CD14-positive monocyte (primary cell): Measurements from ENCODE around the gene NOD2. TPM values are rescaled to one million over a fixed set of nuclear protein-coding genes. Genes with fewer than 3 reads are reported as not detected.

ENCODE experiments used
- DNase-seq, 3 donors: peaks; one replicate each; pipeline ENCODE4 v3.0.0-alpha.2; 2011 to 2022
- H2AFZ ChIP-seq: 2 replicates; pipeline ENCODE4 v1.6.0; 2012; ENCODE audit warnings: mild to moderate bottlenecking, low read depth, low read length, inconsistent platforms; ENCODE audit not compliant: insufficient read depth, poor library complexity, severe bottlenecking
- H3K27ac ChIP-seq, 2 donors: 1 replicate in 1 of 2; 2 replicates in 1 of 2; pipeline ENCODE4 v1.5.1; 2012 to 2013; ENCODE audit warnings: low read length in 2 of 2, control low read depth in 1 of 2, inconsistent platforms in 1 of 2, low read depth in 1 of 2, mild to moderate bottlenecking in 1 of 2
- H3K27me3 ChIP-seq, 2 donors: one replicate each; pipeline versions ENCODE4 v1.6.0 to v1.6.1; 2011 to 2013; ENCODE audit warnings: low read length in 2 of 2; ENCODE audit not compliant: control insufficient read depth in 2 of 2, insufficient read depth in 2 of 2
- H3K36me3 ChIP-seq, 2 donors: replicated peaks in 1 of 2; 1 replicate in 1 of 2; 2 replicates in 1 of 2; pipeline versions ENCODE4 v1.5.1 to v1.6.1; 2012 to 2013; ENCODE audit warnings: low read length in 2 of 2, control low read depth in 1 of 2, inconsistent platforms in 1 of 2, mild to moderate bottlenecking in 1 of 2; ENCODE audit not compliant: insufficient read depth in 2 of 2, control insufficient read depth in 1 of 2
- H3K4me1 ChIP-seq, 2 donors: 1 replicate in 1 of 2; 2 replicates in 1 of 2; pipeline versions ENCODE4 v1.5.1 to v1.6.1; 2012 to 2013; ENCODE audit warnings: low read length in 2 of 2, control low read depth in 1 of 2, inconsistent platforms in 1 of 2, mild to moderate bottlenecking in 1 of 2, moderate library complexity in 1 of 2; ENCODE audit not compliant: insufficient read depth in 2 of 2, control insufficient read depth in 1 of 2
- H3K4me2 ChIP-seq: replicated peaks from 2 replicates; pipeline ENCODE3; 2012; ENCODE audit warnings: low read length, moderate library complexity, mild to moderate bottlenecking; ENCODE audit not compliant: poor library complexity, severe bottlenecking; ENCODE audit errors: extremely low read depth
- H3K4me3 ChIP-seq, 3 experiments: fragments of 200-600 bp in 1 of 3; sonication (generic) in 1 of 3; replicated peaks in 1 of 3; 1 replicate in 2 of 3; 2 replicates in 1 of 3; pipeline ENCODE4 v1.5.1; 2011 to 2013; ENCODE audit warnings: low read length in 3 of 3, mild to moderate bottlenecking in 3 of 3, control low read depth in 2 of 3, low read depth in 2 of 3, inconsistent platforms in 1 of 3, moderate library complexity in 1 of 3
- H3K79me2 ChIP-seq: 2 replicates; pipeline ENCODE4 v1.6.0; 2012; ENCODE audit warnings: mild to moderate bottlenecking, control low read depth, inconsistent platforms, low read length, moderate library complexity; ENCODE audit not compliant: insufficient read depth
- H3K9ac ChIP-seq: 2 replicates; pipeline ENCODE4 v1.6.0; 2017; ENCODE audit warnings: low read length, mild to moderate bottlenecking; ENCODE audit not compliant: insufficient read depth, poor library complexity, severe bottlenecking
- H3K9me3 ChIP-seq, 2 donors: replicated peaks in 1 of 2; 1 replicate in 1 of 2; 2 replicates in 1 of 2; pipeline versions ENCODE4 v1.5.1 to v1.6.1; 2012 to 2013; ENCODE audit warnings: low read length in 2 of 2, control low read depth in 1 of 2; ENCODE audit not compliant: control insufficient read depth in 1 of 2, insufficient read depth in 1 of 2
- H4K20me1 ChIP-seq: 2 replicates; pipeline ENCODE4 v1.6.0; 2012; ENCODE audit warnings: mild to moderate bottlenecking, low read length, control low read depth, moderate library complexity; ENCODE audit not compliant: insufficient read depth
- H3K27ac Mint-ChIP-seq, 7 donors: one replicate each; pipeline ENCODE4 v1.8.0; 2020; ENCODE audit warnings: mild to moderate bottlenecking in 7 of 7, mixed read lengths in 7 of 7, moderate library complexity in 6 of 7, inconsistent platforms in 2 of 7
- H3K27me3 Mint-ChIP-seq, 3 donors: one replicate each; pipeline ENCODE4 v1.8.0; 2021 to 2022; ENCODE audit warnings: low read depth in 3 of 3, mild to moderate bottlenecking in 3 of 3, mixed read lengths in 3 of 3, moderate library complexity in 3 of 3, inconsistent platforms in 1 of 3
- H3K36me3 Mint-ChIP-seq, 2 donors: one replicate each; pipeline ENCODE4 v1.8.0; 2020; ENCODE audit warnings: mixed read lengths in 2 of 2, inconsistent platforms in 1 of 2, mild to moderate bottlenecking in 1 of 2
- H3K4me1 Mint-ChIP-seq: one replicate; pipeline ENCODE4 v1.8.0; 2020; ENCODE audit warnings: mild to moderate bottlenecking, mixed read lengths
- H3K4me3 Mint-ChIP-seq, 2 donors: one replicate each; pipeline ENCODE4 v1.8.0; 2020; ENCODE audit warnings: mild to moderate bottlenecking in 2 of 2, mixed read lengths in 2 of 2, moderate library complexity in 1 of 2
- H3K9me3 Mint-ChIP-seq, 7 donors: one replicate each; pipeline ENCODE4 v1.8.0; 2020 to 2022; ENCODE audit warnings: mixed read lengths in 7 of 7, mild to moderate bottlenecking in 6 of 7, moderate library complexity in 6 of 7, inconsistent platforms in 2 of 7
- WGBS: methylation state at CpG from one replicate; pipeline ENCODE4 v1.1.5; 2013; ENCODE audit warnings: missing lambda C conversion rate; ENCODE audit not compliant: insufficient coverage; 5-methylcytosine and 5-hydroxymethylcytosine counted together
- intact Hi-C, 2 donors: fragments of 100-400 bp; cut with micrococcal nuclease; formaldehyde crosslinking; loops; one replicate each; pipeline versions ENCODE4 v1.15.0 to v1.15.1; 2023
- polyA plus RNA-seq, 3 donors: library from polyadenylated mRNA; depleted of rRNA in 1 of 3; unstranded in 2 of 3; stranded (reverse) in 1 of 3; fragments of 300-500 nt in 2 of 3; fragments of >200 nt in 1 of 3; fragmentation: Illumina TruSeq in 2 of 3; gene quantifications; 1 replicate in 2 of 3; 2 replicates in 1 of 3; pipeline ENCODE4 v1.2.3, GENCODE V29; 2012 to 2021
- TF ChIP-seq, protein P1 (sequence below): fragments of 200-600 bp; IDR thresholded peaks from one replicate; pipeline ENCODE4 v1.8.0; 2022; ENCODE audit warnings: antibody characterized with exemption, mild to moderate bottlenecking

NOD2 gene
- polyA plus RNA-seq, 3 donors, result 18.5 to 83.3 (median 29.7) TPM

DNA sequence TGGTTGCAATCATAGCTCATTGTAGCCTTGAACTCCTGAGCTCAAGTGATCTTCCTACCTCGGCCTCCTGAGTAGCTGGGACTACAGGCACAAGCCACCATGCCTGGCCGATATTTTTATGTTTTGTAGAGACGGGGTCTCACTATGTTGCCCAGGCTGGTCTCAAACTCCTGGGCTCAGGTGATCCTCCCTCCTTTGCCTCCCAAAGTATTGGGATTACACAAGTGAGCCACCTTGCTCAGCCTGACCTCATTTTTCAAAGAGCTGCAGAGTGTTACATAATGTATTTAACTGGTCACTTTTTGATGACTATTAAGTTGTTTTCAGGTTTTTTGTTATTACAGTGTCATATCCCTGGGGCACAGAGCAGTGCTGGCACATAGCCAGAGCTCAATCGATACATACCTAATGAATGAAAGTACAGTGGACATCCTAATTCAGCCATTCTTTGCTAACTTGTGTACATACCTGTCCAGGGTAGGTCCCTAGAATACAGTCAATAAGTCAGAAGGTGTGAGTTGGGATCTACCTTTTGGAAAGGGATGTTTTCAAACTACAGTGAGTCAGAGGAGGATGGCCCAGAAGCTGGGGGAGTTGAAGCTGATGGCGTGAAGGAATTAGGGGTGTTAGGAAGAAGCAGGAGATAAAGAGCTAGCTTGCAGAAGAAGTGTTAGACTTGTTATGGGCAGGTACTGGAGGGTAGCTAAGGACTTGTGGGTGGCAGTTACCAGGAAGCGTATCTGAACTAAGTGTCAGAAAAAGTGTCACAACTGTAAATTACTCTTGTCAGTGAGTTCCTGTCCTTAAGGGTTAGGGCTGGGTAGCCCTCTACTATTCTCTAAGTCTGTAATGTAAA lies 28.4 kb downstream of the NOD2 start:
- Mint-ChIP-seq H3K9me3 (peaks cover 0 to 15% (median 12%) of the 10 kb centered on the region in 7 donors), H3K27me3 (no peaks in the 10 kb centered on the region), H3K4me3 (no peak overlapping the region), H3K36me3 (peaks cover 86 to 98% of the 10 kb centered on the region in 2 donors), H3K4me1 (peaks cover 26% of the 10 kb centered on the region), H3K27ac (peak overlapping the region in 4 of 7 donors; percentile 34 to 82 (median 59))
- TF ChIP-seq, protein P1, sequence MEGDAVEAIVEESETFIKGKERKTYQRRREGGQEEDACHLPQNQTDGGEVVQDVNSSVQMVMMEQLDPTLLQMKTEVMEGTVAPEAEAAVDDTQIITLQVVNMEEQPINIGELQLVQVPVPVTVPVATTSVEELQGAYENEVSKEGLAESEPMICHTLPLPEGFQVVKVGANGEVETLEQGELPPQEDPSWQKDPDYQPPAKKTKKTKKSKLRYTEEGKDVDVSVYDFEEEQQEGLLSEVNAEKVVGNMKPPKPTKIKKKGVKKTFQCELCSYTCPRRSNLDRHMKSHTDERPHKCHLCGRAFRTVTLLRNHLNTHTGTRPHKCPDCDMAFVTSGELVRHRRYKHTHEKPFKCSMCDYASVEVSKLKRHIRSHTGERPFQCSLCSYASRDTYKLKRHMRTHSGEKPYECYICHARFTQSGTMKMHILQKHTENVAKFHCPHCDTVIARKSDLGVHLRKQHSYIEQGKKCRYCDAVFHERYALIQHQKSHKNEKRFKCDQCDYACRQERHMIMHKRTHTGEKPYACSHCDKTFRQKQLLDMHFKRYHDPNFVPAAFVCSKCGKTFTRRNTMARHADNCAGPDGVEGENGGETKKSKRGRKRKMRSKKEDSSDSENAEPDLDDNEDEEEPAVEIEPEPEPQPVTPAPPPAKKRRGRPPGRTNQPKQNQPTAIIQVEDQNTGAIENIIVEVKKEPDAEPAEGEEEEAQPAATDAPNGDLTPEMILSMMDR, result no peak
- H2AFZ ChIP-seq, result no peak overlapping the region
- no peak overlapping the region for H3K9ac ChIP-seq
- 81% methylated on average over 4 of the region's 6 CpGs for WGBS
- H3K4me2 ChIP-seq, result no peak overlapping the region
- no peak for DNase-seq
- H3K27ac ChIP-seq, result peak overlapping the region in 1 of 2 donors; percentile 54
- H4K20me1 ChIP-seq, result peaks cover 99% of the 10 kb centered on the region
- H3K9me3 ChIP-seq, result peaks cover 4 to 6% of the 10 kb centered on the region in 2 donors
- no peak overlapping the region for H3K4me3 ChIP-seq
- no peaks in the 10 kb centered on the region for H3K27me3 ChIP-seq
- peaks cover 69% of the 10 kb centered on the region for H3K79me2 ChIP-seq
- intact Hi-C loops, result no loop called here
- peaks cover 4 to 23% of the 10 kb centered on the region in 2 donors for H3K4me1 ChIP-seq
- H3K36me3 ChIP-seq, result peaks cover 91 to 99% of the 10 kb centered on the region in 2 donors

DNA sequence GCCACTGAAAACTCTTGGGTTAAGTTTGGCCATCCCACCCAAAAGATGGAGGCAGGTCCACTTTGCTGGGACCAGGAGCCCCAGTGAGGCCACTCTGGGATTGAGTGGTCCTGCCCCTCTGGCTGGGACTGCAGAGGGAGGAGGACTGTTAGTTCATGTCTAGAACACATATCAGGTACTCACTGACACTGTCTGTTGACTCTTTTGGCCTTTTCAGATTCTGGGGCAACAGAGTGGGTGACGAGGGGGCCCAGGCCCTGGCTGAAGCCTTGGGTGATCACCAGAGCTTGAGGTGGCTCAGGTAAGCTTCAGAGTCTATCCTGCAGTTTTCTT lies 29.0 kb downstream of the NOD2 start:
- H2AFZ ChIP-seq, result no peak overlapping the region
- Mint-ChIP-seq H3K4me3 (no peak overlapping the region), H3K9me3 (peaks cover 0 to 15% (median 12%) of the 10 kb centered on the region in 7 donors), H3K36me3 (peaks cover 86 to 98% of the 10 kb centered on the region in 2 donors), H3K27ac (peak overlapping the region in 5 of 7 donors; percentile 2 to 82 (median 41)), H3K4me1 (peaks cover 21% of the 10 kb centered on the region), H3K27me3 (no peaks in the 10 kb centered on the region)
- H3K9me3 ChIP-seq, result peaks cover 4 to 6% of the 10 kb centered on the region in 2 donors
- TF ChIP-seq, protein P1, result no peak
- intact Hi-C loops, result no loop called here
- H3K27me3 ChIP-seq, result no peaks in the 10 kb centered on the region
- H3K4me3 ChIP-seq, result no peak overlapping the region
- H4K20me1 ChIP-seq, result peaks cover 99% of the 10 kb centered on the region
- DNase-seq, result no peak
- peaks cover 91 to 99% of the 10 kb centered on the region in 2 donors for H3K36me3 ChIP-seq
- no peak overlapping the region for H3K4me2 ChIP-seq
- peak overlapping the region in 1 of 2 donors; percentile 54 for H3K27ac ChIP-seq
- H3K4me1 ChIP-seq, result peaks cover 0 to 17% of the 10 kb centered on the region in 2 donors
- H3K9ac ChIP-seq, result no peak overlapping the region
- peaks cover 63% of the 10 kb centered on the region for H3K79me2 ChIP-seq
- WGBS, result 100% methylated on average over 1 of the region's 1 CpG
